ENCODE measurements around the gene SLC9A1. TPM values are rescaled to one million over a fixed set of nuclear protein-coding genes. Genes with fewer than 3 reads are reported as not detected.
A peak's percentile ranks its signal among the peaks of the same experiment; 100 is the strongest.
"Not testable (repeated sequence)": the region's sequence is repeated elsewhere in the genome, so short reads cannot be mapped to it uniquely, and the experiment has no call there.

SLC9A1 gene
- total and polyA plus RNA-seq, 5 donors, result 21.5 to 39.3 (median 34.1) TPM

DNA sequence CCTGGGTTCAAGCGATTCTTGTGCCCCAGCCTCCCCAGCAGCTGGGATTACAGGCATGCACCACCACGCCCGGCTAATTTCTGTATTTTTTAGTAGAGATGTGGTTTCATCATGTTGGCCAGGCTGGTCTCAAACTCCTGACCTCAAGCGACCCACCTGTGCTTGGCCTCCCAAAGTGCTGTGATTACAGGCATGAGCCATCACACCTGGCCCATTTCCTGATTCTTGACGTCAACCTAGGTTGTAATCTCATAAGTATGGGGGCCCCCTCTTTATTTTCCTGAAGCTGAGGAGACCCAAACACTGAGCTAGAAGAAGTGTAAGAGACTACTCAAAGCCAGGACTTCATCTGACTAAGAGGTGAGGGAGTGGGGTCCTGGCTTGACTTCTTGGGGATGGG is 21.8 kb downstream of the SLC9A1 start:
- Histone ChIP-seq H3K9me3 (ENCODE audit: control insufficient read depth, low read length) (no peaks in the 10 kb centered on the region), H3K27ac (ENCODE audit: low read length) (no peak overlapping the region), H3K27me3 (ENCODE audit: control insufficient read depth, insufficient read depth) (no peaks in the 10 kb centered on the region), H3K4me1 (ENCODE audit: control insufficient read depth, insufficient read depth, low read length) (peaks cover 16% of the 10 kb centered on the region), H3K4me3 (ENCODE audit: low read length) (no peak overlapping the region)
- ATAC-seq, result no peak
- 87% methylated on average over 5 of the region's 5 CpGs for WGBS
- intact Hi-C loops (cut with DNase I), result no loop called here
- DNase-seq, result peak in 1 of 3 donors; percentile 14

DNA sequence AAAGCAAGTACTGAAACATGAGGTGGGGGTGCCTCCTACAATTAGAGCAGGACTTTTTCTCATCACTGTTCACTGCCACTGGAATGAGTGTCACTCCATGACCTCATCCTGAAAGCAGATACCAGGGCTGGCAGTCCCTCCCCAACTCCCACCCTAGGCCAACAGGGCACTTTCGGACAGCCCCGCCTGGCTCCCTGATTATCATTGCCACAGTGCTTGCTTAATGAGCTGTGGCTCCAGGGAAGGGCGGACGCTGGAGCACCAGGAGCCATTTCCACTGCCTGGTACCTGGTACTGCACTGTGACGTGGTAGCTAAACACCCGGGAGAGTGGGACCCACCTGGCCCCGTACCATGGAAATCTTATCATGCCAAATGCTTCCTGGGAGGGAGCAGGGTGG is 22.3 kb downstream of the SLC9A1 start:
- ATAC-seq (peak; percentile 31 to 32), DNase-seq (peak in 2 of 3 donors; percentile 69 to 70)
- 65% methylated on average over 7 of the region's 7 CpGs for WGBS
- intact Hi-C loops (cut with DNase I), result no loop called here
- H3K27ac ChIP-seq (ENCODE audit: low read length), result peak overlapping the region; percentile 78
- H3K9me3 ChIP-seq (ENCODE audit: control insufficient read depth, low read length), result no peaks in the 10 kb centered on the region
- no peaks in the 10 kb centered on the region for H3K27me3 ChIP-seq (ENCODE audit: control insufficient read depth, insufficient read depth)
- peaks cover 13% of the 10 kb centered on the region for H3K4me1 ChIP-seq (ENCODE audit: control insufficient read depth, insufficient read depth, low read length)
- no peak overlapping the region for H3K4me3 ChIP-seq (ENCODE audit: low read length)

DNA sequence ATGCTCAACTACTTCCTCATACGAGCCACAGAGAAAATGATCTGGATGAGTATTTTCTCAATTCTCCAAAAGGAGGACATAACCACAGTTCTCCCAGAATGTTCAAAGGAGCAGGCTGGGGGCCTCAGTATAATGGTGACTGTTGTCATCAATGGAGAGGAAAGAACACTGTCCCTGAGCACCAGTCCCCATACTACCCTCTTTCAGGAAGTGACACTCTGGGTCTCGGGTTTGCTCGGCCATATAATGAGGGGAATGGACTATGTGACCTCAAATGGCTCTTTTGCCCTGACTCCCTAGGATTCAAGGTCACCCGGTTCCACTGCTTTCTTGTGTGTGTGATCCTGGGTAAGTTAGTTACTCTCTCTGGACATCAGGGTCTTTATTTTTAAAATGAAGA is 22.8 kb downstream of the SLC9A1 start:
- intact Hi-C loops (cut with DNase I), result no loop called here
- ATAC-seq, result no peak
- Histone ChIP-seq H3K27me3 (ENCODE audit: control insufficient read depth, insufficient read depth) (no peaks in the 10 kb centered on the region), H3K4me1 (ENCODE audit: control insufficient read depth, insufficient read depth, low read length) (peaks cover 9% of the 10 kb centered on the region), H3K4me3 (ENCODE audit: low read length) (no peak overlapping the region), H3K9me3 (ENCODE audit: control insufficient read depth, low read length) (no peaks in the 10 kb centered on the region), H3K27ac (ENCODE audit: low read length) (peak overlapping the region; percentile 78)
- WGBS, result 62% methylated on average over 4 of the region's 4 CpGs
- DNase-seq, result no peak

DNA sequence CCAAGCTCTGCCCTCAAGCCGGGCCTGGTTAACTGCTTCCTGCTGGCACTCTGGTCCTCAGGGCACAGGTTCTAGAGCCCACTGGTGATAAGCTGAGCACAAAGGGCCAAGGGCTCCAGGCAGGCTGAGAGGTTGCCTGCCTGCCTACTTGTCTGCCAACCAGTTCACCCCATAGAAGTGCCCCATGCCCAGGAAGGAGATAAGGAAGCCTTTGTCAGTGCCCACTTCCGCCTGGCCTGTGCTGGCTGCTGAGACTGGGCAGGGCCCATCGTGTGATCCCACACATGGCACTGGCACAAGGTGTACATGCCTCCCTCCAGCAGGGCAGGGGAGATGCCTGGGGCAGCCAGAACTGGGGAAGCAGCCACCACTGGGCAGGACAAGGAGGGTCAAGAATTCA is 24.1 kb downstream of the SLC9A1 start:
- ATAC-seq, result peak; percentile 72 to 91
- Histone ChIP-seq H3K9me3 (ENCODE audit: control insufficient read depth, low read length) (no peaks in the 10 kb centered on the region), H3K27me3 (ENCODE audit: control insufficient read depth, insufficient read depth) (no peaks in the 10 kb centered on the region), H3K27ac (ENCODE audit: low read length) (peak overlapping the region; percentile 30), H3K4me3 (ENCODE audit: low read length) (no peak overlapping the region), H3K4me1 (ENCODE audit: control insufficient read depth, insufficient read depth, low read length) (peaks cover under 1% of the 10 kb centered on the region)
- WGBS, result 57% methylated on average over 3 of the region's 3 CpGs
- DNase-seq, result peak; percentile 38 to 84 (median 83)
- intact Hi-C loops (cut with DNase I), result no loop called here

DNA sequence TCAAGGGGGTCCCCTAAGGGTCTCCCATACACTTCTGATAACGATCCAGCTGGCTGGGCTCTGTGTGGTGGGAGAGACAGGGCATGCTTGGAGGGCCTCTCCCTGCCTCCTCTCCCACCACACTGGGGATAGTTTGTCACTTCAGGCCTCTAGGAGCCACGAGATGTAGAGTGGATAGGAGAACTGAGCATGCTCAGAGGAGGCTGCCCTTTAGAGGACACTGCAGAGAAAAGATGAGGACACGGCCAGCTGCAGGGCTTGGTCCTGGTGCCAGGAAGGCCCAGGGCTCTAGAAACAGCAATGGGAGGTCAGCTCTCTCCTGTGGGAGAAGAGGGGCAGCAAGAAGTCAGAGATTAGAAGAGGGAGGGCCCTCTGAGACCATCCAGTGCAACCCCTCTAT is 25.7 kb downstream of the SLC9A1 start:
- 58% methylated on average over 3 of the region's 3 CpGs for WGBS
- H3K27ac ChIP-seq (ENCODE audit: low read length), result peak overlapping the region; percentile 5
- H3K4me3 ChIP-seq (ENCODE audit: low read length), result no peak overlapping the region
- no peaks in the 10 kb centered on the region for H3K27me3 ChIP-seq (ENCODE audit: control insufficient read depth, insufficient read depth)
- DNase-seq, result no peak
- H3K9me3 ChIP-seq (ENCODE audit: control insufficient read depth, low read length), result no peaks in the 10 kb centered on the region
- intact Hi-C loops (cut with DNase I), result no loop called here
- no peaks in the 10 kb centered on the region for H3K4me1 ChIP-seq (ENCODE audit: control insufficient read depth, insufficient read depth, low read length)
- no peak for ATAC-seq

DNA sequence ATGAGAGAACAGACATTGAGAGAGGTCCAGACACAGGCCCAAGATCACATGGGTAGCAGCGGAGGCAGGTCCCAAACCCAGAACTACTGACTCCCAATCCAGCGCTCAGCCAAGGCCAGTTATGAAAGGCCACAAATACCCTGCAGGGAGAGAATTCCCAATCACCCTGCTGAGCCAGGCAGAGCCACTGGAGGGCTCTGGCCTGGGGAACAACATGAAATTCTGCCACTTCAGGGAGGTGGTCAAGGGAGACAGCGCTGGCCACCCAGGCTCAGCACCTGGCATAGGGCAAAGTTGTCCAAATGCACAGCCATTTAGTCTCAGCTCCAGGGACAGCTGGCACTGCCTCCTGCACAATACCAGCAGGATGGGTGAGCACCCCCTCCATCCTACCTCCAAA is 27.5 kb downstream of the SLC9A1 start:
- Histone ChIP-seq H3K27me3 (ENCODE audit: control insufficient read depth, insufficient read depth) (no peaks in the 10 kb centered on the region), H3K9me3 (ENCODE audit: control insufficient read depth, low read length) (no peaks in the 10 kb centered on the region), H3K27ac (ENCODE audit: low read length) (no peak overlapping the region), H3K4me1 (ENCODE audit: control insufficient read depth, insufficient read depth, low read length) (peaks cover under 1% of the 10 kb centered on the region), H3K4me3 (ENCODE audit: low read length) (no peak overlapping the region)
- ATAC-seq, result no peak
- intact Hi-C loops (cut with DNase I), result no loop called here
- WGBS, result 94% methylated on average over 3 of the region's 3 CpGs
- no peak for DNase-seq

DNA sequence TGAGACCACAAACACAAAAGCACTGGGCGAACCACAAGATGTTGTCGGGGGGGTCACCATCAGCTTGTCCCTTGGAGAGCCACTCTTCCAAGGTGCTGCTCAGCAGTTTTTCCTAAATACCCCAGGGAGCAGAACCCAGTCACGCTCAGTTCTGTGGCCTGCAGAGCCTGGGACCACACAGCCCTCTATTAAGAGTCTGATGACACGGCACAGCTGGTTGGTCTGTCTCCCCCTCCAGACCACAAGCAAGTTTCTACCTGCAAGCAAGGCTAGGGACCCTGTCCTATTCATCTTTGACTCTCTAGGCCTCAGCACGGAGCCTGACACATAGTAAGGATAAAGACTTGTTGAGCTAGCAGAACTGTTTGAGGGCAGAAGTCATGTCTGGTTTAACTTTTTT is 28.5 kb downstream of the SLC9A1 start:
- no peaks in the 10 kb centered on the region for H3K27me3 ChIP-seq (ENCODE audit: control insufficient read depth, insufficient read depth)
- ATAC-seq, result no peak
- WGBS, result 97% methylated on average over 5 of the region's 5 CpGs
- DNase-seq, result peak in 1 of 3 donors; percentile 3
- no peak overlapping the region for H3K4me3 ChIP-seq (ENCODE audit: low read length)
- H3K9me3 ChIP-seq (ENCODE audit: control insufficient read depth, low read length), result no peaks in the 10 kb centered on the region
- no peak overlapping the region for H3K27ac ChIP-seq (ENCODE audit: low read length)
- H3K4me1 ChIP-seq (ENCODE audit: control insufficient read depth, insufficient read depth, low read length), result peaks cover 2% of the 10 kb centered on the region
- intact Hi-C loops (cut with DNase I), result no loop called here

DNA sequence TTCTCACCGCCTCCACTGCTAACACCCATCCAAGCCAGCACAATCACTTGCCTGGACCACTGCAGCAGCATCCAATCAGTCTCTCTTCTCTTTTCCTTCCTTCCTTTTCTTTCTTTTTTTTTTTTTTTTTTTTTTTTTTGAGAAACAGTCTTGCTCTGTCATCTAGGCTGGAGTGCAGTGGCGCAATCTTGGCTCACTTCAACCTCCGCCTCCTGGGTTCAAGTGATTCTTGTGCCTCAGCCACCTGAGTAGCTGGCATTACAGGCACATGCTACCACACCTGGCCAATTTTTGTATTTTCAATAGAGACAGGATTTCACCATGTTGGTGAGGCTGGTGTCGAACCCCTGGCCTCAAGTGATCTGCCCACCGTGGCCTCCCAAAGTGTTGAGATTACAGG is 29.8 kb downstream of the SLC9A1 start:
- WGBS, result 96% methylated on average over 5 of the region's 5 CpGs
- intact Hi-C loops (cut with DNase I); H3K4me1 ChIP-seq (ENCODE audit: control insufficient read depth, insufficient read depth, low read length); ATAC-seq; H3K4me3 ChIP-seq (ENCODE audit: low read length); H3K27me3 ChIP-seq (ENCODE audit: control insufficient read depth, insufficient read depth); DNase-seq; H3K27ac ChIP-seq (ENCODE audit: low read length); H3K9me3 ChIP-seq (ENCODE audit: control insufficient read depth, low read length): not testable (repeated sequence)

DNA sequence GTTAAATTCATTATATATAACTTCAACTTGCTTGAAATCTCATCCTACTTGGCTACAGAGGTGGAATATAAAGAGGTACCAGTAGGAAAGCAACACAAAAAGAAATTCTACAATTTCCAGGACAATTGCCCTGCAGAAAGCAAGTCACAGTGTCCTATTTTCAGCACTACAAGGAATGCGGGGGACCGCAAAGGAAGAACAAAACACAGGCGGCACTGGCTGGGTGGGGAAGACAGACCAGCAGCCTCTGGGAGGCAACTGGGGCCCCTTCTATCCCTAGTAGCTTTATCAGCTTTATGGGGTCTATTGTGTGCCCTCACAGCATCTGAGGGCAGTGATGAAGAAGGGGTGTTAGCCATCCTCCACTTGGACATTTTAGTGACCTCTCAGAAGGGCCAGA is 30.5 kb downstream of the SLC9A1 start:
- intact Hi-C loops (cut with DNase I), result no loop called here
- Histone ChIP-seq H3K27me3 (ENCODE audit: control insufficient read depth, insufficient read depth) (no peaks in the 10 kb centered on the region), H3K27ac (ENCODE audit: low read length) (no peak overlapping the region), H3K9me3 (ENCODE audit: control insufficient read depth, low read length) (no peaks in the 10 kb centered on the region), H3K4me1 (ENCODE audit: control insufficient read depth, insufficient read depth, low read length) (peaks cover 2% of the 10 kb centered on the region), H3K4me3 (ENCODE audit: low read length) (no peak overlapping the region)
- no peak for DNase-seq
- ATAC-seq, result no peak
- 72% methylated on average over 3 of the region's 3 CpGs for WGBS

DNA sequence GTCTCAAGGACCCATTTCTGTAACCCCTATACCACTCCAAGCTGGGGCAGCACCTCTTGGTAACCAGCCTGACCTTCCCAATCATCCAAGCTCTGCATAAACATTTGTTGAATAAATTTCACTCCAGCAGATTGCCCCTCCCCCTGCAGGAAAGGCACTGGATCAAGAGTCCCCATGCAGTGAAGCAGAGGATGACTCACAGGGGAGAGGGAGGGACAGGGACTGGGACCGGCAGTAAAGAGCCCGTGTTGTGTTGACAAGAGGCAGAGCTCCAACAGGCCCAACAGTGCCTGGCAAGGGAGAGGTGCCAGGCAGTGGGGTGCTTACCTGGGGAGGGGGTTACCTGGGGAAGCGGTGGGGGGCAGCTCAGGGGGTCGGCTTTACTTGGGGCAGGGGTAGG is 32.3 kb downstream of the SLC9A1 start:
- peak; percentile 74 to 78 (median 74) for DNase-seq
- Histone ChIP-seq H3K9me3 (ENCODE audit: control insufficient read depth, low read length) (no peaks in the 10 kb centered on the region), H3K4me1 (ENCODE audit: control insufficient read depth, insufficient read depth, low read length) (peaks cover 13% of the 10 kb centered on the region), H3K4me3 (ENCODE audit: low read length) (no peak overlapping the region), H3K27ac (ENCODE audit: low read length) (peak overlapping the region; percentile 50), H3K27me3 (ENCODE audit: control insufficient read depth, insufficient read depth) (no peaks in the 10 kb centered on the region)
- intact Hi-C loops (cut with DNase I), result no loop called here
- ATAC-seq, result peak; percentile 67 to 81
- 45% methylated on average over 4 of the region's 4 CpGs for WGBS

DNA sequence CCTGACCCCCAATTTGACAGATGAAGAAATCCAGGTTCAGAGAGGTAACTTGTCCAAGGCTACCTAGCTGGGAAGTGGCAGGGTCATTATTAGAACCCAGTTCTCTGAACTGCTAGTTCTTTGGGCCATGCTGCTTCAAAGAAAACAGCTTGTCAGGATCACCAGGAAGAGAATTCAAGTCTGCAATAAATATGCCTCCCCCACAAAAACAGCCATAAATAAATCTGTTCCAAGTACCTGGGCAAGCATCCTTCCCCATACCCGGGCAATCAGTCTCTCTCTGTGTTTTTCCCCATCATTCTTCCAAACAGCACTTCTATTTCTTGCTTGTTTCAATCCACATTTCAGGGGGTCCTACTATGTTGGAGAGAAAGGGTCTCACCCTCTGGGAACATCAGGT is 34.1 kb downstream of the SLC9A1 start:
- 68% methylated on average over 1 of the region's 1 CpG for WGBS
- intact Hi-C loops (cut with DNase I), result no loop called here
- peaks cover 24% of the 10 kb centered on the region for H3K4me1 ChIP-seq (ENCODE audit: control insufficient read depth, insufficient read depth, low read length)

DNA sequence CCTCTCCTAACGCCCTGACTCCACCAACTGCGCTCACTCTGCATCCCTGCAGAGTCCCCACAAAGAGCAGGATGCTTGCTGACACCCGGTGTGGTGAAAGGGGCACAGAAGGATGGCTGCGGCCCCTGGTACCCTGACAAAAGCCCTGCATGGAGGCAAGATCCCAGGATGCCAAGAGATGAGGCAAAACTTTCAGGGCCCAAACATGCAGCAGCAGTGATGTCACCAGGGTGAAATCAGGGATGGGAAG is 36.6 kb downstream of the SLC9A1 start:
- peak in 2 of 3 donors; percentile 45 to 50 for DNase-seq
- WGBS, result 78% methylated on average over 4 of the region's 4 CpGs
- H3K4me3 ChIP-seq (ENCODE audit: low read length), result no peak overlapping the region
- H3K4me1 ChIP-seq (ENCODE audit: control insufficient read depth, insufficient read depth, low read length), result peaks cover 26% of the 10 kb centered on the region
- no peak for ATAC-seq
- peak overlapping the region; percentile 41 for H3K27ac ChIP-seq (ENCODE audit: low read length)
- intact Hi-C loops (cut with DNase I), result loop anchor here in 2 of 4 donors (5.0 to 10.0 kb wide), 2 partner anchors 34 to 496 kb away; no protein-coding TSS in a partner anchor
- H3K9me3 ChIP-seq (ENCODE audit: control insufficient read depth, low read length), result no peaks in the 10 kb centered on the region
- no peaks in the 10 kb centered on the region for H3K27me3 ChIP-seq (ENCODE audit: control insufficient read depth, insufficient read depth)

More for the DNA sequence above, 34.1 kb downstream of the SLC9A1 start:
- Histone ChIP-seq H3K27me3 (ENCODE audit: control insufficient read depth, insufficient read depth) (no peaks in the 10 kb centered on the region), H3K27ac (ENCODE audit: low read length) (no peak overlapping the region), H3K9me3 (ENCODE audit: control insufficient read depth, low read length) (no peaks in the 10 kb centered on the region), H3K4me3 (ENCODE audit: low read length) (no peak overlapping the region)
- DNase-seq (no peak), ATAC-seq (no peak)
